PC-9 (cell line): ENCODE results near the gene PLK5. TPM values are rescaled to one million over a fixed set of nuclear protein-coding genes. Genes with fewer than 3 reads are reported as not detected.
"Not testable (repeated sequence)": the region's sequence is repeated elsewhere in the genome, so short reads cannot be mapped to it uniquely, and the experiment has no call there.

Experiments
- BruUV-seq: library from RNA; stranded (reverse); fragments of 400-500 nt; replicated peaks from 2 replicates; lab custom pipeline; 2021; lab: Mats Ljungman, UMichigan
- CTCF ChIA-PET: fragments of 300-600 bp; sonication (Branson Sonifier 250); formaldehyde crosslinking; loops from one replicate; lab custom pipeline; 2022; ENCODE audit warnings: antibody characterized with exemption; lab: Charles Lee
- POLR2A ChIA-PET: fragments of 300-600 bp; sonication (Branson Sonifier 250); formaldehyde crosslinking; loops from one replicate; lab custom pipeline; 2022; ENCODE audit warnings: antibody characterized with exemption; ENCODE audit not compliant: unreplicated experiment; lab: Charles Lee
- DNase-seq, 2 experiments: peaks; one replicate each; pipeline versions ENCODE4 v3.0.0 to v3.0.0-alpha.2; 2015 to 2022; ENCODE audit warnings: mixed read lengths in 1 of 2
- H2AFZ ChIP-seq: fragments of 200-600 bp; sonication (generic); 2 replicates; pipeline ENCODE4 v1.8.1; 2017; ENCODE audit warnings: antibody characterized with exemption
- H3F3A ChIP-seq: fragments of 200-600 bp; sonication (generic); 2 replicates; pipeline ENCODE4 v1.8.1; 2017; ENCODE audit warnings: antibody characterized with exemption, mild to moderate bottlenecking, low read depth; ENCODE audit not compliant: insufficient read depth
- H3K27ac ChIP-seq: fragments of 200-600 bp; sonication (generic); 2 replicates; pipeline ENCODE4 v1.6.1; 2016; ENCODE audit warnings: mixed run types
- H3K27me3 ChIP-seq: fragments of 200-600 bp; sonication (generic); 2 replicates; pipeline ENCODE4 v1.6.1; 2016; ENCODE audit warnings: low read depth, mixed run types; ENCODE audit not compliant: insufficient read depth
- H3K36me3 ChIP-seq: fragments of 200-600 bp; sonication (generic); 2 replicates; pipeline ENCODE4 v1.6.1; 2016; ENCODE audit warnings: low read depth, mixed run types
- H3K4me1 ChIP-seq: fragments of 200-600 bp; sonication (generic); replicated peaks from 2 replicates; pipeline ENCODE4 v1.6.1; 2016; ENCODE audit warnings: mixed run types; ENCODE audit not compliant: insufficient read depth
- H3K4me2 ChIP-seq: fragments of 200-600 bp; sonication (generic); 2 replicates; pipeline ENCODE4 v1.6.1; 2017; ENCODE audit warnings: mixed run types
- H3K4me3 ChIP-seq: fragments of 200-600 bp; sonication (generic); 2 replicates; pipeline ENCODE4 v1.6.1; 2016; ENCODE audit warnings: mixed run types
- H3K79me2 ChIP-seq: fragments of 200-600 bp; sonication (generic); 2 replicates; pipeline ENCODE4 v1.6.1; 2017; ENCODE audit warnings: low read depth, mixed run types
- H3K9me2 ChIP-seq: fragments of 200-600 bp; sonication (generic); 2 replicates; pipeline ENCODE4 v1.8.1; 2017; ENCODE audit warnings: mild to moderate bottlenecking; ENCODE audit not compliant: insufficient read depth
- H3K9me3 ChIP-seq: fragments of 200-600 bp; sonication (generic); 2 replicates; pipeline ENCODE4 v1.8.1; 2016; ENCODE audit warnings: low read depth; ENCODE audit not compliant: insufficient read depth
- H4K20me1 ChIP-seq: fragments of 200-600 bp; sonication (generic); 2 replicates; pipeline ENCODE4 v1.8.1; 2017; ENCODE audit not compliant: insufficient read depth
- CTCF ChIP-seq: fragments of 200-600 bp; sonication (generic); conservative IDR thresholded peaks from 2 replicates; pipeline ENCODE4 v1.6.1; 2017; ENCODE audit warnings: mixed run types, antibody characterized with exemption, mild to moderate bottlenecking, moderate library complexity
- EZH2 ChIP-seq: fragments of 200-600 bp; sonication (generic); IDR thresholded peaks from 2 replicates; pipeline ENCODE4 v1.8.0; 2017; ENCODE audit warnings: antibody characterized with exemption, low read depth
- intact Hi-C: fragments of 100-400 bp; cut with micrococcal nuclease; formaldehyde crosslinking; loops from one replicate; pipeline ENCODE4 v1.10.0; 2022; ENCODE audit not compliant: unreplicated experiment
- total RNA-seq: library from RNA; stranded (reverse); gene quantifications from 2 replicates; pipeline ENCODE4 v1.2.3, GENCODE V29; 2021

Gene PLK5
- total RNA-seq, 1 experiment from 2014 or later = not detected

- ChIA-PET POLR2A (no interaction called here), CTCF (no interaction called here)
- Histone ChIP-seq H3K79me2 (no peaks in the 10 kb centered on the region), H2AFZ (no peak overlapping the region), H3K4me2 (no peak overlapping the region), H3K36me3 (no peaks in the 10 kb centered on the region), H3K4me1 (no peaks in the 10 kb centered on the region), H3K9me3 (no peaks in the 10 kb centered on the region), H3K27me3 (0 out of 2 replicates have a peak, but pooled peaks cover 8% of the 10 kb centered on the region), H3K27ac (no peak overlapping the region), H3K4me3 (no peak overlapping the region), H4K20me1 (no peaks in the 10 kb centered on the region), H3F3A (no peaks in the 10 kb centered on the region), H3K9me2 (no peaks in the 10 kb centered on the region)
- DNase-seq = no peak
- TF ChIP-seq EZH2 (no peak), CTCF (no peak)
- BruUV-seq = no TSS peak
- intact Hi-C loops = no loop called here
Measured at GRCh38 chr19:1528596-1529429, 4.9 kb downstream of the PLK5 start.

GRCh38 chr19:1529430-1529816 is 5.5 kb downstream of the PLK5 start:
- ChIA-PET CTCF (no interaction called here), POLR2A (no interaction called here)
- no peak overlapping the region for H3K4me3 ChIP-seq
- H3K27me3 ChIP-seq = 0 out of 2 replicates have a peak, but pooled peaks cover 8% of the 10 kb centered on the region
- no peak for DNase-seq
- H3K36me3 ChIP-seq = no peaks in the 10 kb centered on the region
- no peak overlapping the region for H3K4me2 ChIP-seq
- no peaks in the 10 kb centered on the region for H3K79me2 ChIP-seq
- H2AFZ ChIP-seq = no peak overlapping the region
- BruUV-seq = no TSS peak
- H3K4me1 ChIP-seq = no peaks in the 10 kb centered on the region
- H3F3A ChIP-seq = no peaks in the 10 kb centered on the region
- intact Hi-C loops = no loop called here
- TF ChIP-seq EZH2 (no peak), CTCF (no peak)
- H3K9me2 ChIP-seq = no peaks in the 10 kb centered on the region
- no peaks in the 10 kb centered on the region for H4K20me1 ChIP-seq
- H3K9me3 ChIP-seq = no peaks in the 10 kb centered on the region
- H3K27ac ChIP-seq = no peak overlapping the region

- H3K79me2 ChIP-seq, H3F3A ChIP-seq, BruUV-seq, intact Hi-C loops, H2AFZ ChIP-seq, H3K27ac ChIP-seq, POLR2A ChIA-PET, H3K36me3 ChIP-seq, H3K4me1 ChIP-seq, H3K27me3 ChIP-seq, H3K4me2 ChIP-seq, H3K9me3 ChIP-seq, DNase-seq, H3K4me3 ChIP-seq, H4K20me1 ChIP-seq, H3K9me2 ChIP-seq: not testable (repeated sequence)
- CTCF ChIA-PET = interaction anchor here (0.6 kb wide), 1 partner anchor 858 kb away, joined by 8 read pairs; no protein-coding TSS in a partner anchor
Measured at GRCh38 chr19:1530856-1531255, 7.0 kb downstream of the PLK5 start.
